GM19043 (cell line): Measurements from ENCODE around the gene NDOR1.
"Not testable (repeated sequence)": the region's sequence is repeated elsewhere in the genome, so short reads cannot be mapped to it uniquely, and the experiment has no call there.

ENCODE experiments used
- ATAC-seq: cut with Tn5 transposase; IDR thresholded peaks from one replicate; pipeline ENCODE4 v1.9.1; 2021; ENCODE audit warnings: low read depth; ENCODE audit not compliant: unreplicated experiment

NDOR1 gene

DNA sequence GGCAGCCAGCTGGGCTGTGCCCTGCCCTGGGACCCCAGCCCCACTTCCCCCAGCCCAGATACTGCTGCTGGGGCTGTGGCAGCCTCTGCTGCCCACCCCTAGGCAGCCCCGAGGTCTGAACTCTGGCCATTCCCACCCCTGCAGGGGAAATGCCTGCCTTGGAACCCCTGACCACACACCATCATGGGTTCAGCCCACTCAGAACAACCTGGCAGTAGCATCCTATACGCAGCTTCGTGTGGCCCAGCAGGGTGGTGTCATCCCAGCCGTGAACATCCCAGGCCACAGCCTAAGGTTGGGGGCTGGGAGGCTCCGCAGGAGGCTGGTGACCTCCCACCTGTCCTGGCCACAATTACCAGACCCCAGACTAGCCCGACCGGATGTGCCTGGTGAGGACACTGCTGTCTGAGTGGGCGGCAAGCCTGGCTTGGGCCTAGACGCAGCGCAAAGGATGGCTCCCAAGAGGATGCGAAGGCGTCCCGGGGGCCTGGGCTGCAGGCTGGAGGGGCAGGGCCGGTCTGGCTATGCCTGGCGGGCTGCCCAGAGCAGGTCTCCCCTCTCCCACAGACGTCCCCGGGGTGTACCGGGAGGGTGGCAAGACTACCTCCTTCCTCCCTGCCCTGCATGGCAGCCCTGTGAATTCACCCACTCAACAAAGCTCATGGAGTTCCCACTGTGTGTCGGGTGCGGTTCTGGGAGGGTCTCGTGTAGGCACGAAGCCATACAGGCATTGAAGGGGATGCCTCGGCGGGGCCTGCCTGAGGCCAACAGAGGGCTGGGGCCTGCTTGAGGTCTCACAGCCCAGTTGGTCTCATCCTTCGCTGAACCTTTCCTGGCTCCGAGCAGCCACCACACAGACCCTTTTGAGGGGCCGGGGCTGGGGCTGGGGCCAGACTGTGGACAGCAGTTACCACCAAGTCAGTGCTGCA is 23.7 kb downstream of the NDOR1 start:
- no peak for ATAC-seq

DNA sequence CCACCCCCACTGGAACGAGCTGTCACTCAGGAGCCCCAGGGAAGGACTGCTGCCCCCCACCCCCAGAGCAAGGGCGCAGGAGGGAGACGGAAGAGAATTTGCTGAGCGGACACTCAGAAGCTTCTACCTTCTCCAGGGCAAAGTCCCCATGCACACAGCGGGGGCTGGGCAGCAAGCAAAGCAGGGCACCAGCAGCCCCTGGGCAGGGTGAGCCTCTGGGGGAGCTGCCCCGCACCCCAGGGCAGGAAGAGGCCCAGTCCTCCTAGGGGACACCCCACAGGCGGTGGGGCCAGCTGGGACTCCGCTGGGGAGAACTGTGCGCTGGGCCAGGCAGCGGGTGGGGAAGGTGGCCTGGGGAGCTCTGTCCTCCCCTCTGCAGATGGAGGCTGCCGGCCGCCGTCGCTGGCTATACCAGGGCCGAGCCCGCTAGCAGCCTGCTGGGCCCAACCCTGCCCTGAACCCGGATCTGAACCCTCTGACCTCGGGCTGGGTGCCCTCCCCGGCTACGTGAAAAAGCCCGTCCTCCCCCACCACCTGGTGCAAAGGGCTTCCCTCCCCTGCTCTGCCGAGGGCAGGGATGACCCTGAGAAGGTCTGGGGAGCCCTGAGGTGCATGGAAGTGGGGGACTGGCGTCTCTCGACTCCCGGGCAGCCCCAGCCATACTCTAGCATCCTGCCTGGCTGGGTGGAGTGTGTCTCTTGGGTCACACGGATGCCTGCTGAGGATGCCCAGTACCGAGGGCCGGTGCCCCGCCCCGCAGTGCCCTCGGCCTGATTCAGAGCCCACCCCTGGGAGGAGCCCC is 24.6 kb downstream of the NDOR1 start:
- no peak for ATAC-seq

DNA sequence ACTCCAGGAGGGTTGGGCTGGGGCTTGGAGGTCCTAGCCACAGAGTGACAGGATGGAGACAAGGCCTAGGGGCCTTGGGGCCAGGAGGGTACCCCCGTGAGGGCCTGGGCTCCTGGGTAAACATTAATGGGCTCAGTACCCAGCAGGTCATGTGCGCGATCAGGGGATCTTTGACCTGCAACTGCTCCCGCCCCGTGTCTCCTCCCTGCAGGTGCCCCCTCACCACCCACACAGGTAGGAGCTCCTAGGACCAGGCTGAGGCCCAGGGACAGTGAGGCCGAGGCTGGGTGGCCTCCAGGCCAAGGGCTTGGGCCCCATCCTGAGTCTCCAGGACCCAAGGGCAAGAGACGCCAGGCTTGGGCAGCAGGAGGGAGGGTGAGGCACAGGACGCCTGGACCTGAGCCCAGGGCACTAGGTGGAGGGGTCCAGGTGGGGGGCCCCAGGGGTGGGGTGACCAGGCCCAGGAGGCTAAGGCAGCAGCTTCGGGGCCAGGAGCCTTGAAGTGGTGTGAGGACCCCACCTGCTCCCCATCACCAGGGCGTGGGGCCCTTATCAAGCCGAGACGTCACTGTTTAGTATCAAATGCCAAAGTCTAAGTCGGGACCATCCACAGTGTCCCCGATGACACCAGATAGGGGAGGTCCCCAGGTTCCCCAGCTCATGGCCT is 25.3 kb downstream of the NDOR1 start, which contains the start of gene SLC34A3:
SLC34A3 (plus strand) TSS at position 197 of the 667 bp plus-strand sequence. CDS start 802 bp downstream, outside the sequence.
- no peak for ATAC-seq

DNA sequence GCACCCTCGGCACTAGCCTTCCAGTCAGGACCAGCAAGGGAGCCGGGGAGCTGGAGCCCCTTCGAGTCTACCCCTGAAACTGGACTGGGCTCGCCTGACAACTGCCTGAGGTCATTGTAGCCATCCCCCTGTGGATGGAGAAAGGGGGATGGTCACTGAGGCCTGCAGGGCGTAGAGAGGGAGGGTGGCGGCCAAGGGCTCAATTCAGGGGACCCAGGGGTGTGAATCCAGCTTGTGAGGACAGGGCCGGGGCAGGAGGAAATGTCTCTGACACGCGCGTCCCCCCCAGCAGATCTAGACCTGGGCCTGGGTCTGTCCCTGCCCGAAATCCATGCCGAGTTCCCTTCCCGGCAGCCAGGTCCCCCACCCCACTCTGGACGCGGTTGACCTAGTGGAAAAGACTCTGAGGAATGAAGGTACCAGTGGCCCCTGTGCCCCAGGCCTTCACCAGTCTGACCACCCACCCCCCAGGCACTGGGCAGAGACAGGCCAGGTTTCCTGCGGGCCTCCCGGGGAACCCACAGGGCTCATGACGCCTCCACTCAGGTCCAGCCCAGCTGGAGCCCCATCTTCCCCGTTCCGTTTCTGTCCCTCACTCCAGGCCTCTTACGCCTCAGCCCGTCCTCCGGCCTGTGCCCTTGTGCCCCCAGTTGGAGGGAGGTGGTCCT is 26.0 kb downstream of the NDOR1 start:
- no peak for ATAC-seq

DNA sequence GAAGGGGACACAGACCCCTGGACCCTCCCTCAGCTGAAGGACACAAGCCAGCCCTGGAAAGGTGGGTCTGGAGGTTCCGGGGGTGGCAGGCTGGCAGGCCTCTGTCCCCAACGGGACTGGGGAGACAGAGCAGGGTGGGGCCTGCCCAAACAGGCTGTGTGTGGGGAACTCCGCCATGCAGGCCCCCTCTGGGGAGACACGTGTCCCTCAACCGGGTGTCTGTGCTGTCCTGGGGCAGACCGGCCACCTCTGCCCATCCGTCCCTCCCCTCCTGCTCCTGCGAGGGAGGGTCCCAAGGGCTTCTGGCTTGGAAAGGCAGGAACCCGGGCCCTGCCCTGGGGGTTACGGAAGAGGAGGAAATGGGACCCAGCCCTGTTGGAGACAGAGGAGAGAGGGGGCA is 26.6 kb downstream of the NDOR1 start:
- no peak for ATAC-seq

DNA sequence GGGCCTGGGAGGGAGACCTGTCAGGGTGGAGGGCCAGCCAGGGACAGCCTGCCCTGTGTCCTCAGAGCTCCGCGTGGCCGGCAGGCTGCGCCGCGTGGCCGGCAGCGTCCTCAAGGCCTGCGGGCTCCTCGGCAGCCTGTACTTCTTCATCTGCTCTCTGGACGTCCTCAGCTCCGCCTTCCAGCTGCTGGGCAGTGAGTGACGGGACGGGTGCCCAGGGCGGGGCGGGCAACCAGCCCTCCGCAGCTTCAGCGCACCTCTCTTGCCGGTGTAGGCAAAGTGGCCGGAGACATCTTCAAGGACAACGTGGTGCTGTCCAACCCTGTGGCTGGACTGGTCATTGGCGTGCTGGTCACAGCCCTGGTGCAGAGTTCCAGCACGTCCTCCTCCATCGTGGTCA is 27.0 kb downstream of the NDOR1 start:
- no peak for ATAC-seq

DNA sequence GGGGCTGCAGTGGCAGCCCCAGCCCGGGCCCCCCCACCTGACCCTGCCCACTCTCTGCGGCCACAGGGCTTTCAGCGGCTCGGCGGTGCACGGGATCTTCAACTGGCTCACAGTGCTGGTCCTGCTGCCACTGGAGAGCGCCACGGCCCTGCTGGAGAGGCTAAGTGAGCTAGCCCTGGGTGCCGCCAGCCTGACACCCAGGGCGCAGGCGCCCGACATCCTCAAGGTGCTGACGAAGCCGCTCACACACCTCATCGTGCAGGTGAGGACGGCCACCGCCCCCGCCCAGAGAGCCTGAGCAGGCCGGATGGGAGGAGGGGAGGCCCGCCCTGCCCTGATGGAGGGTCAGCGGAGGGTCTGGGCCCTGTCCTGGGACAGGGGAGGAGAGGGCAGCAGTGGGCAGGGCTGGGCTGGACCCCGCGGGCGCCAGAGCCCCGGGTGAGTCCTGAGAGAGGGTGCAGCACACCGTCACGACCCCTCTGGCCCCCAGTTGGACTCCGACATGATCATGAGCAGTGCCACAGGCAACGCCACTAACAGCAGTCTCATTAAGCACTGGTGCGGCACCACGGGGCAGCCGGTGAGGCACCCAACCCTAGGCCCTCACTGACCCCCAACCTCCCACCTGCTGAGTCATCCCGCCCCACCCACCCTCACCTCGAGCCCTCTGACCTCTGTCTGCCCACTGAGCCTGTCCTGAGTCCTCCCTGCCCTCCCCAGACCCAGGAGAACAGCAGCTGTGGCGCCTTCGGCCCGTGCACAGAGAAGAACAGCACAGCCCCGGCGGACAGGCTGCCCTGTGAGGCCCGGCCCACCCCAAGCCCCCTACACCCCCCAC is 27.9 kb downstream of the NDOR1 start:
- ATAC-seq = no peak

DNA sequence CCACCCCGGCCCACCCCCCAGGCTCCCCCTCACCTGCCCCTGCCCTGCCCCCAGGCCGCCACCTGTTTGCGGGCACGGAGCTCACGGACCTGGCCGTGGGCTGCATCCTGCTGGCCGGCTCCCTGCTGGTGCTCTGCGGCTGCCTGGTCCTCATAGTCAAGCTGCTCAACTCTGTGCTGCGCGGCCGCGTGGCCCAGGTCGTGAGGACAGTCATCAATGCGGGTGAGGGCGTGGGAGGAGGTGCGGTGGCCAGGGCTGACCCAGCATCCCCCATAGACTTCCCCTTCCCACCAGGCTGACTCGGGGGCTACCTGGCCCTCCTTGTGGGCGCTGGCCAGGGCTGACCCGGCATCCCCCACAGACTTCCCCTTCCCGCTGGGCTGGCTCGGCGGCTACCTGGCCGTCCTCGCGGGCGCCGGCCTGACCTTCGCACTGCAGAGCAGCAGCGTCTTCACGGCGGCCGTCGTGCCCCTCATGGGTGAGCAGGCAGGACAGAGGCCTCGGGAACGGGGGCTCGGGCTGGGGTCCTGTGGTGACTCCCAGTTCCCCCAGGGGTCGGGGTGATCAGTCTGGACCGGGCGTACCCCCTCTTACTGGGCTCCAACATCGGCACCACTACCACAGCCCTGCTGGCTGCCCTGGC is 28.7 kb downstream of the NDOR1 start:
- ATAC-seq = no peak

DNA sequence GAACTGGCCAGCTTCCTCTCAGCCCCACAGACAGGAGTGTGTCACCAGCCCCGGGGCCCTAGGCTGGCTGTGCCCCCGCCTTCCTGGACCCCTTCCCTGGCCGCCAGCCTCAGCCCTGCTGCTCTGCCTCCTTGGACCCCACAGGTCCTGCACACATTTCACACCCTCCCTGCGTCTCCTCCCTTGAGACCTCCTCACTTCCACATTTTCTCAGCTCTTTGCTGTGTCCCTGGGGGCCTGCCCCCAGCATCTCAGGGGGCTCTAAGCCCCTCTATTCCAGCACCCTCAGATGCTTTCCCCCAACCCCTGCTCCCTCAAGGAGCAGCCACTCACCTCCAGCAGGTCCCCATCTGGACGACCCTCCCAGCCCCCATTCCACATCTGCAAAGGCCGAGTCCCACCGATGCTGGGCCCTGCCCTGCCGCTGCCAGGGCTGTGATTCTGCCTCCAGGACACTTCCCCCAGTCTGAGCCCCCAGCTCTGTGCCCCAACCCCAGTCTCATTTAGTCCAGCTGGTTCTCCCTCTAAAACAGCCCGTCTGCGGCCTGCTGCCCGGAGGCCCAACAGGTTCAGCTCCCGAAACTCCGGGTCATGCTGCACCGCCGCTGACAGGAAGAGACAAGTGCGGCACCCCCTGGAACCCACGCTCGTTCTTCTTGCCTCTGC is 29.4 kb downstream of the NDOR1 start:
- no peak for ATAC-seq

DNA sequence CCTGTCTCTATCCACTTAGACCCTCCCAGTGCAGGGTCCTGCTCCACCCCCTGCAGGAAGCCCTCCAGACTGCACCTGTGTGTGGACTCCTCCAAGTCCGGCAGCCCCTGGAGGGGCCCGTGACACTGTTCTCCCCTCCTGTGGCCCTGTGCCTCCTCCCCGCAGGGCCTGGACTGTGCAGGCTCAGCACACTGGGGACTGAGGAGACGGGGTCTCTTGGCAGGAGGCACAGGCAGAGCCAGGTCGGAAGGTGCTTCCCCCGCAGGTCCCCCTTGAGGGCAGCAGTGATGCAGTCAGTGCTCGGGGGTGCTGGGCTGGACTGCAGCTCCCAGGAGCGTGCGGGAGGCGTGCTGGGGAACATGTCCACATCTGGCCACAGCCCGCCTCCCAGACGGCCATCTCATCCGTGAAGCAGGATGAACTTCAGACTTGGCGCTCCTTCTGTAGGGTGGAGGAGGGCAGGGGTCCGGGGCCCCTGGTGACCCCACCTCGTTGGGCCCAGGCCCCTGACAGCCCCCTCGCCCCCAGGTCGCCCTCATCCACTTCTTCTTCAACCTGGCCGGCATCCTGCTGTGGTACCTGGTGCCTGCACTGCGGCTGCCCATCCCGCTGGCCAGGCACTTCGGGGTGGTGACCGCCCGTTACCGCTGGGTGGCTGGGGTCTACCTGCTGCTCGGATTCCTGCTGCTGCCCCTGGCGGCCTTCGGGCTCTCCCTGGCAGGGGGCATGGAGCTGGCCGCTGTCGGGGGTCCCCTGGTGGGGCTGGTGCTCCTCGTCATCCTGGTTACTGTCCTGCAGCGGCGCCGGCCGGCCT is 30.1 kb downstream of the NDOR1 start:
- no peak for ATAC-seq

DNA sequence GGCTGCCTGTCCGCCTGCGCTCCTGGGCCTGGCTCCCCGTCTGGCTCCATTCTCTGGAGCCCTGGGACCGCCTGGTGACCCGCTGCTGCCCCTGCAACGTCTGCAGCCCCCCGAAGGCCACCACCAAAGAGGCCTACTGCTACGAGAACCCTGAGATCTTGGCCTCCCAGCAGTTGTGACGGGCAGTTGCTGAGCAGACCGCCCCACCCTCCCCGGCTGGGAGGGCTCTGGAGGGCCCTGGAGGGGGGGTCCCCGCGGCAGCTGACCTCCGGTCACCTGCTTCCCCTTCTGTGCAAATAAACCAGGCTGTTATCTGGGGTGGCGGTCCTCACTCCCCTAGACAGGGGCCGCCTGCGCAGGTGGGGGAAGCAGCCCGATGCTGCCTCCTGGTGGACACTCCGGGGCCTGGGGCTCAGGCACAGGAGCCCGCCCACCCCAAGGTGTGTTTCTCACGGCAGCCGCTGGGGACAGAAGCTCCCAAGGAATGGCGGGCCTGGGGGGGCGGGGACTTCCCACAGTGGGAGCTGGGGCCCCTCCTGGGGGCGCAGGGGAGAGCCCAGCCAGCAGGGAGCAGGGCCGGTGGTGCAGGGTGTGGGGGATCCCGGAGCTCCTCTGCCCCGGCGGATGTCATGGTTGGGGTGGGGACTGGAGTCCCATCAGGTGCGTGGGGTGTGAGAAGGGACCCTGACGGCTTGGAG is 30.9 kb downstream of the NDOR1 start:
- peak; percentile 25 for ATAC-seq

DNA sequence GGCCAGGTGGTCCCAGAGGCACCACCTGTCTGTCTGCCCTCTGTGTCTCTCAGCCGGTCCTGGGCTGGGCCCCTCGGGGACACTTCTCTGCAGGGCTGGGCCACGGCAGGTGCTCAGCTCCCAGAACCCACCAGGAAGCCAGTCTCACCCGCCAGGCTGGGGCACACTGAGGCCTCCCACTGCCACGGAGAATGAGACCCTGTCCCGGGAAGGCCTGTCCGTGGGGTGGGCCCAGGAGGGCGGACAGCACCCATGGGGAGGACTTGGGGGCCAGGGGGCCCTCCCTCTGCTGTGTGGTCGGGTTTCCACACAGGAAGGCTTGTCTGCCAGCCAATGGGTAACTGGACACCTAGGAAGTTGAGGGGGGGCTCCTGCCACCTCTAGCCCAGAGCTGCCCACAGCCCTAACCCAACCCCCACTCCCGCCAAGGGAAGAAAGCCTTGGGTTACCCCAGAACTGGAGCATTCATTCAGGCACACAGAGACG is 31.5 kb downstream of the NDOR1 start:
- no peak for ATAC-seq

DNA sequence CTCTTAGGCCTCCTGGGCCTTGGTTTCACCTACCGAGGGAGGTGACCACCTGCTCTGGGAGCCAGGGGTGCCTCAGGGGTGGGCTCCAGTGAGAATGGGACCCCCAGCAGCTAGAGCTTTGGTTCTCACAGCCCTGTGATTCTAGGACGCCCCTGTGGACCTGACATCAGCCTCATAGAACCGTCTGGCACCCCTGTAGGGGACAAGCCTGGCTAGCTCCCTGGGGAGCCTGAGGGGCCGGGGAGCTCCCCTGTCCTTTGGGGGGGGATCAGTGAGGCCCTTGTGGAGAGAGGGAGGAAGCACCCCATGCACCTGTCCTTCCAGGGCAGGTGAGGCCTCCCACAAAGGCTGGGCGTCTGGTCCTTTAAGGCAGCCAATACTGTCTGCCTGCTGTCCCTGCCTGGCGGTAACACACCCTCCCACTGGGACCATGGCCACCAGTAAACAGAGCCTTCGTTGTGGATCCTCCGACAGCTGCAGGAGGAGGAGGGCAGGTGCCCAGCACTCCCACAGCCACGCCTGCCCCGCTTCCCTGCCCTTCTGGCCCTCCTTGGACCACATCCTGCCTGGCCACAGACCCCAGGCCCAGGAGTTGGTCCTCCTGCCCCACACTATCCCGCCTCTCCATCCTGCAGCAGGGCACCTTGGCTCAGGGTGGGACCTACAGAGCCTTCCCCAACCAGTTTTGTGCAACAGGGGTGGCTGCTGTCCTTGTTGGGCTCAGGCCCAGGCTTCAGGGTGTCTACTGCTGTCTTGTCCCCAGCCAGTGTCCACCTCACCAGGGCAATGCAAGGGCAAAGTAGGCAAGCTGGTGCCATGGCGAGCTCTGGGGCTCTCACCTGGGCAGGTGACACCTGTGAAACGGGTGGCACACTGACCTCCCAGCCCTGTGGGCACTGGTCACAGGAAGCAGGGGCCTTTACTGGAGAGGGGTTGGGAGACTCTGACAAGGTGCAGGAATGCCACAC is 32.5 kb downstream of the NDOR1 start:
- ATAC-seq = no peak

DNA sequence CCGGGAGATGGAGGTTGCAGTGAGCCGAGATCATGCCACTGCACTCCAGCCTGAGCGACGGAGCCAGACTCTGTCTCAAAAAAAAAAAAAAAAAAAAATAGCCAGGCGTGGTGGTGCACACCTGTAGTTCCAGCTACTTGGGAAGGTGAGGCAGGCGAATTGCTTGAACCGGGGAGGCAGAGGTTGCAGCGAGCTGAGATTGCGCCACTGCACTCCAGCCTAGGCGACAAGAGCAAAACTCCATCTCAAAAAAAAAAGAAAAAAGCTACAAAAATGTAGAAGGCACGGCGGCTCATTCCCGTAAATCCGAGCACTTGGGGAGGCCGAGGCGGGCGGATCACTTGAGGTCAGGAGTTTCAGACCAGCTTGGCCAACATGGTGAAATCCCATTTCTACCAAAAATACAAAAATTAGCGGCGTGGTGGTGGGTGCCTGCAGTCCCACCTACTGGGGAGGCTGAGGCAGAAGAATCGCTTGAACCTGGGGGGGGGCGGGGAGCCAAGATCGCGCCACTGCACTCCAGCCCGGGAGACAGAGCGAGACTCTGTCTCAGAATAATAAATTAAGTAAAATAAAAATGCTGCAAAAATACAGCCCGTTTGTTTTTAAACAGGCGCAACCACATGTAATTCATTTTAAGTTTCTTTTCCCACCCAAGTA is 34.2 kb downstream of the NDOR1 start:
- ATAC-seq = not testable (repeated sequence)

DNA sequence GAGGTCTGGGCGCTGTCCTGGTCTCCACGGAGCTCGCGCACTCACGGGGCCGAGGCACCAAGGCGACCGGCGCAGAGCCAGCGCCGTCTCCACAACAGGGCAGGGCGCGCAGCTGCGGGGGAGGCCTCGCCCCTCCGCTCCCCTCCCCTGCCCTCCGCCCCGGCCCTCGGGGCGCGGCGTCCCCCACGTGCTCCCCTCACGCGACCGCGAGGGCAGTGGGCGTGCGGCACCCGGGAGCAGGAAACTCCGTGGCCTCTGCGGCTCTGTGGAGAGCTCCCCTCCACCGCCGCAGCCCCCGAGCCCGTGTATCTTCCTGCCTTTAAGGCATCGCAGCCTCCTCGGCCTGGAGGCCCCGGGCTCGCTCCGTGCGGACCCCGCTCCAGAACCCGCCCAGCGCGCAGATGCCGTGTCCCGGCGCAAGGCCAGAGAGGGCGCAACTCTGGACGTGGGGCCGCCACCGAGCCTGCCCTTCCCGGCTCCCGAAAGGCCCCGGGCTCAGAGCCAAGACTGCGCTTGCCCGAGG is 34.9 kb downstream of the NDOR1 start:
- ATAC-seq = peak; percentile 9
